Natural killer cell (primary cell): Measurements from ENCODE around the gene SPEF1. TPM values are rescaled to one million over a fixed set of nuclear protein-coding genes. Genes with fewer than 3 reads are reported as not detected.
A peak's percentile ranks its signal among the peaks of the same experiment; 100 is the strongest.

Experiments
- ATAC-seq, 3 donors: fragments of 150-1000 bp in 2 of 3; fragments of 200-7000 bp in 1 of 3; cut with Tn5 transposase; 1 replicate in 1 of 3; 2 replicates in 2 of 3; pipeline ENCODE4 v1.10.0; 2021; ENCODE audit warnings: mild to moderate bottlenecking in 2 of 3, moderate library complexity in 2 of 3
- DNase-seq, 2 donors: peaks; one replicate each; pipeline versions ENCODE4 v3.0.0 to v3.0.0-alpha.2; 2013 to 2021; ENCODE audit warnings: mixed read lengths in 1 of 2
- H3K27ac ChIP-seq: one replicate; pipeline ENCODE4 v1.5.1; 2013; ENCODE audit warnings: mild to moderate bottlenecking, low read length
- H3K27me3 ChIP-seq: one replicate; pipeline ENCODE4 v1.6.1; 2013; ENCODE audit warnings: low read length; ENCODE audit not compliant: control insufficient read depth, insufficient read depth
- H3K36me3 ChIP-seq: one replicate; pipeline ENCODE4 v1.6.1; 2013; ENCODE audit warnings: low read length; ENCODE audit not compliant: control insufficient read depth, insufficient read depth
- H3K4me1 ChIP-seq: one replicate; pipeline ENCODE4 v1.6.1; 2013; ENCODE audit warnings: low read length; ENCODE audit not compliant: control insufficient read depth, insufficient read depth
- H3K4me3 ChIP-seq: one replicate; pipeline ENCODE4 v1.5.1; 2013; ENCODE audit warnings: low read length
- H3K9me3 ChIP-seq: one replicate; pipeline ENCODE4 v1.6.1; 2013; ENCODE audit warnings: low read length; ENCODE audit not compliant: control insufficient read depth, insufficient read depth
- H3K27ac Mint-ChIP-seq, 2 donors: one replicate each; pipeline ENCODE4 v1.8.0; 2022; ENCODE audit warnings: mild to moderate bottlenecking in 2 of 2, mixed read lengths in 2 of 2, moderate library complexity in 1 of 2
- H3K27me3 Mint-ChIP-seq, 2 donors: one replicate each; pipeline ENCODE4 v1.8.0; 2022; ENCODE audit warnings: low read depth in 2 of 2, mixed read lengths in 2 of 2
- H3K36me3 Mint-ChIP-seq: one replicate; pipeline ENCODE4 v1.8.0; 2022; ENCODE audit warnings: mixed read lengths
- H3K4me1 Mint-ChIP-seq, 2 donors: one replicate each; pipeline ENCODE4 v1.8.0; 2022; ENCODE audit warnings: mixed read lengths in 2 of 2
- H3K4me3 Mint-ChIP-seq: one replicate; pipeline ENCODE4 v1.8.0; 2022; ENCODE audit warnings: mild to moderate bottlenecking, moderate library complexity, mixed read lengths
- H3K9me3 Mint-ChIP-seq, 2 donors: one replicate each; pipeline ENCODE4 v1.8.0; 2022; ENCODE audit warnings: mixed read lengths in 2 of 2
- CTCF ChIP-seq: fragments of 200-600 bp; IDR thresholded peaks from one replicate; pipeline ENCODE4 v1.8.0; 2022; ENCODE audit warnings: antibody characterized with exemption
- WGBS: methylation state at CpG from one replicate; pipeline ENCODE4 v1.1.7; 2013; ENCODE audit warnings: missing lambda C conversion rate; ENCODE audit not compliant: insufficient coverage; 5-methylcytosine and 5-hydroxymethylcytosine counted together
- intact Hi-C: fragments of 100-400 bp; cut with micrococcal nuclease; formaldehyde crosslinking; loops from one replicate; pipeline ENCODE4 v1.14.2; 2022
- total RNA-seq, 4 donors: library from RNA; stranded (reverse); fragments of 120-200 nt in 1 of 4; gene quantifications; one replicate each; pipeline versions ENCODE4 v1.2.3 to v1.2.4, GENCODE V29; 2013 to 2022

The SPEF1 gene
- total RNA-seq, 3 donors from 2014 or later (not counting 1 experiment from before 2014, with no cell fraction given): 0.23 TPM; not detected in 2

- no peaks in the 10 kb centered on the region for H3K9me3 ChIP-seq
- no peak for TF ChIP-seq CTCF
- Mint-ChIP-seq H3K27ac (peak overlapping the region; percentile 96), H3K9me3 (no peaks in the 10 kb centered on the region), H3K36me3 (peaks cover 4% of the 10 kb centered on the region), H3K4me1 (peaks cover 28 to 56% of the 10 kb centered on the region in 2 donors), H3K27me3 (no peaks in the 10 kb centered on the region), H3K4me3 (peak overlapping the region; percentile 97)
- H3K4me1 ChIP-seq: peaks cover 76% of the 10 kb centered on the region
- DNase-seq (peak in 1 of 2 donors; percentile 63), ATAC-seq (peak in 2 of 3 donors; percentile 16 to 17)
- H3K36me3 ChIP-seq: peaks cover 36% of the 10 kb centered on the region
- WGBS: 50% methylated on average over 19 of the region's 19 CpGs
- H3K27me3 ChIP-seq: no peaks in the 10 kb centered on the region
- H3K4me3 ChIP-seq: peak overlapping the region; percentile 87
- H3K27ac ChIP-seq: peak overlapping the region; percentile 64
- intact Hi-C loops: loop anchor here (5.0 kb wide), 1 partner anchor 50 kb away; the partner anchor contains the start of gene MAVS
Observed at GRCh38 chr20:3797592-3798372, 16.5 kb upstream of the SPEF1 start.

- H3K36me3 Mint-ChIP-seq: no peaks in the 10 kb centered on the region
- peak overlapping the region; percentile 87 for H3K4me3 ChIP-seq
- intact Hi-C loops: loop anchor here (5.0 kb wide), 1 partner anchor 50 kb away; the partner anchor contains the start of gene MAVS
Observed at GRCh38 chr20:3797226-3797545, 15.9 kb upstream of the SPEF1 start.

GRCh38 chr20:3796477-3797225 lies 15.4 kb upstream of the SPEF1 start:
- Histone ChIP-seq H3K27me3 (no peaks in the 10 kb centered on the region), H3K36me3 (peaks cover 25% of the 10 kb centered on the region), H3K27ac (peak overlapping the region; percentile 64), H3K9me3 (no peaks in the 10 kb centered on the region), H3K4me1 (peaks cover 65% of the 10 kb centered on the region), H3K4me3 (peak overlapping the region; percentile 87)
- intact Hi-C loops: loop anchor here (5.0 kb wide), 1 partner anchor 51 kb away; the partner anchor contains the start of gene MAVS
- no peaks in the 10 kb centered on the region for H3K36me3 Mint-ChIP-seq
- H3K4me3 Mint-ChIP-seq: peak overlapping the region; percentile 97
- H3K27ac Mint-ChIP-seq: peak overlapping the region; percentile 96
- ATAC-seq: no peak
- no peaks in the 10 kb centered on the region for H3K9me3 Mint-ChIP-seq
- no peak for TF ChIP-seq CTCF
- H3K4me1 Mint-ChIP-seq: peaks cover 24 to 51% of the 10 kb centered on the region in 2 donors
- DNase-seq: peak in 1 of 2 donors; percentile 23
- WGBS: 17% methylated on average over 31 of the region's 33 CpGs
- no peaks in the 10 kb centered on the region for H3K27me3 Mint-ChIP-seq

More at GRCh38 chr20:3797226-3797545, 15.9 kb upstream of the SPEF1 start:
- H3K9me3 ChIP-seq: no peaks in the 10 kb centered on the region
- Mint-ChIP-seq H3K27me3 (no peaks in the 10 kb centered on the region), H3K4me3 (peak overlapping the region; percentile 97), H3K4me1 (peaks cover 24 to 51% of the 10 kb centered on the region in 2 donors), H3K27ac (peak overlapping the region; percentile 96), H3K9me3 (no peaks in the 10 kb centered on the region)
- DNase-seq: no peak
- H3K27ac ChIP-seq: peak overlapping the region; percentile 64
- H3K27me3 ChIP-seq: no peaks in the 10 kb centered on the region
- no peak for ATAC-seq
- 72% methylated on average over 5 of the region's 5 CpGs for WGBS
- peaks cover 70% of the 10 kb centered on the region for H3K4me1 ChIP-seq
- H3K36me3 ChIP-seq: peaks cover 30% of the 10 kb centered on the region
- no peak for TF ChIP-seq CTCF
